IMR-90 (cell line): ENCODE measurements around the gene KTN1. TPM values are rescaled to one million over a fixed set of nuclear protein-coding genes. Genes with fewer than 3 reads are reported as not detected.

Source experiments
- ATAC-seq: fragments of 200-7000 bp; cut with Tn5 transposase; 2 replicates; pipeline ENCODE4 v1.9.1; 2020; ENCODE audit warnings: low read depth, mild to moderate bottlenecking, moderate library complexity
- BruUV-seq: library from RNA; stranded (reverse); fragments of 400-500 nt; replicated peaks from 2 replicates; lab custom pipeline; 2021; lab: Mats Ljungman, UMichigan
- CTCF ChIA-PET: fragments of 300-600 bp; formaldehyde crosslinking; extraction: SDS; loops from one replicate; lab custom pipeline; 2021; ENCODE audit warnings: antibody characterized with exemption; lab: Yijun Ruan, JAX
- POLR2A ChIA-PET: fragments of 300-600 bp; sonication (Branson Sonifier 250); formaldehyde crosslinking; loops from one replicate; lab custom pipeline; 2022; ENCODE audit warnings: antibody characterized with exemption; ENCODE audit not compliant: unreplicated experiment; lab: Charles Lee
- DNase-seq: peaks from one replicate; pipeline ENCODE4 v3.0.0; 2013
- H2AFZ ChIP-seq: replicated peaks from 2 replicates; pipeline ENCODE3; 2013; ENCODE audit warnings: low read length, mild to moderate bottlenecking; ENCODE audit not compliant: poor library complexity
- H2AK5ac ChIP-seq: 2 replicates; pipeline ENCODE4 v1.6.1; 2013; ENCODE audit warnings: low read depth, low read length, inconsistent platforms
- H2AK9ac ChIP-seq: replicated peaks from 2 replicates; pipeline ENCODE3; 2013; ENCODE audit warnings: mild to moderate bottlenecking, low read depth, low read length, moderate library complexity; ENCODE audit not compliant: poor library complexity
- H2BK120ac ChIP-seq: 2 replicates; pipeline ENCODE4 v1.6.1; 2013; ENCODE audit warnings: low read depth, low read length, inconsistent platforms
- H2BK15ac ChIP-seq: 3 replicates; pipeline ENCODE4 v1.6.1; 2013; ENCODE audit warnings: low read depth, low read length, inconsistent platforms
- H2BK20ac ChIP-seq: 2 replicates; pipeline ENCODE4 v1.6.1; 2013; ENCODE audit warnings: low read depth, mild to moderate bottlenecking, inconsistent platforms, low read length, moderate library complexity
- H2BK5ac ChIP-seq: 2 replicates; pipeline ENCODE4 v1.6.1; 2013; ENCODE audit warnings: mild to moderate bottlenecking, low read depth, low read length, inconsistent platforms; ENCODE audit not compliant: poor library complexity, severe bottlenecking
- H3K14ac ChIP-seq: replicated peaks from 2 replicates; pipeline ENCODE4 v1.6.1; 2013; ENCODE audit warnings: low read depth, low read length, inconsistent platforms
- H3K18ac ChIP-seq: 2 replicates; pipeline ENCODE4 v1.6.1; 2013; ENCODE audit warnings: low read depth, low read length, control low read depth
- H3K23ac ChIP-seq: 2 replicates; pipeline ENCODE4 v1.6.1; 2013; ENCODE audit warnings: low read depth, low read length, inconsistent platforms
- H3K27ac ChIP-seq: 2 replicates; pipeline ENCODE4 v1.5.1; 2013; ENCODE audit warnings: mild to moderate bottlenecking, control low read depth, low read length; ENCODE audit not compliant: insufficient read depth
- H3K27me3 ChIP-seq: 2 replicates; pipeline ENCODE4 v1.6.1; 2013; ENCODE audit warnings: low read length; ENCODE audit not compliant: control insufficient read depth, insufficient read depth
- H3K36me3 ChIP-seq: 2 replicates; pipeline ENCODE4 v1.6.1; 2013; ENCODE audit warnings: low read length, mixed read lengths; ENCODE audit not compliant: control insufficient read depth, insufficient read depth
- H3K4ac ChIP-seq: 2 replicates; pipeline ENCODE4 v1.6.1; 2013; ENCODE audit warnings: low read depth, low read length, inconsistent platforms
- H3K4me1 ChIP-seq: 2 replicates; pipeline ENCODE4 v1.6.1; 2013; ENCODE audit warnings: low read length, mixed read lengths; ENCODE audit not compliant: control insufficient read depth, insufficient read depth
- H3K4me2 ChIP-seq: 2 replicates; pipeline ENCODE4 v1.6.1; 2013; ENCODE audit warnings: low read depth, mild to moderate bottlenecking, control low read depth, low read length, moderate library complexity
- H3K4me3 ChIP-seq: 2 replicates; pipeline ENCODE4 v1.5.1; 2013; ENCODE audit warnings: low read depth, mild to moderate bottlenecking, control low read depth, low read length, moderate library complexity; ENCODE audit not compliant: insufficient read depth
- H3K56ac ChIP-seq: 2 replicates; pipeline ENCODE4 v1.6.1; 2013; ENCODE audit warnings: low read length, inconsistent platforms; ENCODE audit not compliant: insufficient read depth; ENCODE audit errors: extremely low read depth
- H3K79me1 ChIP-seq, 2 experiments: 2 replicates each; pipeline ENCODE4 v1.6.1; 2013; ENCODE audit warnings: low read length in 2 of 2, inconsistent platforms in 1 of 2, low read depth in 1 of 2
- H3K9ac ChIP-seq: 2 replicates; pipeline ENCODE4 v1.6.1; 2013; ENCODE audit warnings: low read depth, low read length, control low read depth
- H3K9me1 ChIP-seq: 2 replicates; pipeline ENCODE4 v1.6.1; 2013; ENCODE audit warnings: low read length, inconsistent platforms; ENCODE audit not compliant: insufficient read depth
- H3K9me3 ChIP-seq: 2 replicates; pipeline ENCODE4 v1.6.1; 2013; ENCODE audit warnings: low read length; ENCODE audit not compliant: control insufficient read depth, insufficient read depth
- H4K20me1 ChIP-seq: 2 replicates; pipeline ENCODE4 v1.6.1; 2013; ENCODE audit warnings: low read length, inconsistent platforms; ENCODE audit not compliant: insufficient read depth
- H4K5ac ChIP-seq: 2 replicates; pipeline ENCODE4 v1.6.1; 2013; ENCODE audit warnings: mild to moderate bottlenecking, low read depth, low read length, control low read depth
- H4K8ac ChIP-seq, 2 experiments: 2 replicates each; pipeline ENCODE4 v1.6.1; 2013; ENCODE audit warnings: low read depth in 2 of 2, low read length in 2 of 2, control low read depth in 1 of 2, inconsistent platforms in 1 of 2
- H4K91ac ChIP-seq: 2 replicates; pipeline ENCODE4 v1.6.1; 2013; ENCODE audit warnings: low read depth, low read length, inconsistent platforms; ENCODE audit not compliant: insufficient read depth
- CEBPB ChIP-seq: IDR thresholded peaks from 2 replicates; pipeline ENCODE4 v1.6.1; 2012; ENCODE audit warnings: low read depth, low read length, improper control_type of control experiment
- CTCF ChIP-seq: conservative IDR thresholded peaks from 2 replicates; pipeline ENCODE4 v1.5.1; 2012; ENCODE audit warnings: mild to moderate bottlenecking, low read depth, low read length, improper control_type of control experiment
- MAFK ChIP-seq: IDR thresholded peaks from 2 replicates; pipeline ENCODE4 v1.6.1; 2012; ENCODE audit warnings: low read depth, low read length, improper control_type of control experiment
- MAZ ChIP-seq: IDR thresholded peaks from 2 replicates; pipeline ENCODE4 v1.6.1; 2012; ENCODE audit warnings: low read depth, mild to moderate bottlenecking, low read length, improper control_type of control experiment, moderate library complexity, borderline replicate concordance
- POLR2A ChIP-seq: IDR thresholded peaks from 2 replicates; pipeline ENCODE4 v1.6.1; 2012; ENCODE audit warnings: mild to moderate bottlenecking, low read depth, low read length
- RAD21 ChIP-seq: IDR thresholded peaks from 2 replicates; pipeline ENCODE4 v1.6.1; 2012; ENCODE audit warnings: low read length, improper control_type of control experiment
- SMC3 ChIP-seq: fragments of 150-350 bp; IDR thresholded peaks from 2 replicates; pipeline ENCODE4 v1.6.1; 2016; ENCODE audit warnings: low read depth, mild to moderate bottlenecking, antibody characterized with exemption, low read length, moderate library complexity
- WGBS, 2 experiments: methylation state at CpG; one replicate each; pipeline versions ENCODE4 v1.1.5 to v1.1.7; 2013; ENCODE audit warnings: missing lambda C conversion rate in 2 of 2; ENCODE audit not compliant: insufficient read length in 1 of 2; ENCODE audit errors: extremely low coverage in 2 of 2; 5-methylcytosine and 5-hydroxymethylcytosine counted together
- dilution Hi-C: fragments of 300-500 bp; cut with HindIII; formaldehyde crosslinking; loops from one replicate; pipeline ENCODE4 v1.14.3; 2018; ENCODE audit warnings: low sequenced_read_pairs; ENCODE audit not compliant: unreplicated experiment
- in situ Hi-C: fragments of 300-500 bp; cut with MboI; formaldehyde crosslinking; loops from 3 replicates; pipeline ENCODE4 v1.14.3; 2019; ENCODE audit warnings: low sequenced_read_pairs, inconsistent platforms, mixed read lengths
- intact Hi-C: fragments of 100-400 bp; cut with micrococcal nuclease; formaldehyde crosslinking; loops from 2 replicates; pipeline ENCODE4 v1.10.0; 2022
- polyA plus RNA-seq, 3 experiments: library from polyadenylated mRNA; depleted of rRNA; stranded (reverse); fragments of >200 nt; gene quantifications; 2 replicates each; pipeline ENCODE4 v1.2.3, GENCODE V29; 2012; ENCODE audit warnings: low replicate concordance in 1 of 3
- total RNA-seq: library from RNA; depleted of rRNA; stranded (reverse); fragments of >200 nt; gene quantifications from 2 replicates; pipeline ENCODE4 v1.2.3, GENCODE V29; 2012

Gene KTN1
- total and polyA plus RNA-seq, 2 of the 4 experiments (the other 2 are of a cell fraction), result 42.1 to 57.2 TPM

DNA sequence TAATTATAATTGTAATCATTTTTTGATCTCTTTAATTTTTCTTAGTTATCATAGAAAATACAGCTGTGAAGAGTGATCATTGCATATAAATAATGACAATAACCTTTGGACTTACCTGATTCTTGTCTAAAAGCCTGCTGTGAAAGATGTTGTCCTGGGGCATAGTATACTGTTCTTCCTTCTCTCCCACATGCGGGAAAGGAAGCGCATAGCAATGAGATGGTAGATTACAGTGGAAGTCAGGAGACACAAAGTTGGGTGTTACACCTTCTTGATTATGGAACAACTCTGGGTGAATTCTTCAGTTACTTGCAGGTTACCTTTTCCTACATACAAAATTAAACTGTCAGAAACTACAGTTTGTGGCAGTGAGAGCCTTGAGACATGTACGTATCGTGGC is 140.8 kb downstream of the KTN1 start:
- no peak for TF ChIP-seq CEBPB
- TF ChIP-seq SMC3, result no peak
- no peak for TF ChIP-seq CTCF
- no peak for TF ChIP-seq MAZ
- TF ChIP-seq MAFK, result no peak
- no peak for TF ChIP-seq POLR2A
- no peak for TF ChIP-seq RAD21
- no CpG with 5 or more reads among the region's 4 CpGs for WGBS, 2 experiments
- Histone ChIP-seq H3K18ac (no peak overlapping the region), H3K4ac (no peak overlapping the region), H4K91ac (no peak overlapping the region), H4K20me1 (no peaks in the 10 kb centered on the region), H3K9me3 (no peaks in the 10 kb centered on the region), H3K27ac (no peak overlapping the region), H4K5ac (no peak overlapping the region), H2AK5ac (no peak overlapping the region), H3K56ac (no peak overlapping the region), H3K4me1 (peaks cover 3% of the 10 kb centered on the region; the same call in 1 of the 2 replicates), H2BK120ac (no peak overlapping the region), H3K27me3 (no peaks in the 10 kb centered on the region; the same call in 1 of the 2 replicates), H3K4me2 (no peak overlapping the region), H3K23ac (no peak overlapping the region), H3K4me3 (no peak overlapping the region), H3K79me1 (no peaks in the 10 kb centered on the region), H2AFZ (no peak overlapping the region), H2BK5ac (no peak overlapping the region), H4K8ac (no peak overlapping the region), H2BK15ac (no peak overlapping the region), H2AK9ac (no peak overlapping the region), H2BK20ac (no peak overlapping the region), H3K9ac (no peak overlapping the region), H3K9me1 (no peaks in the 10 kb centered on the region), H3K36me3 (no peaks in the 10 kb centered on the region), H3K14ac (no peak overlapping the region)
- dilution Hi-C loops, result no loop called here
- no TSS peak for BruUV-seq
- in situ Hi-C loops, result loop anchor here (25.0 kb wide), 1 partner anchor 392 kb away; the partner anchor contains the start of gene PELI2
- intact Hi-C loops, result no loop called here
- CTCF ChIA-PET, result no interaction called here
- POLR2A ChIA-PET, result no interaction called here
- no peak for ATAC-seq
- DNase-seq, result no peak
